Retinal pigment epithelial cell (primary cell): Measurements from ENCODE around the gene PELI2.
A peak's percentile ranks its signal among the peaks of the same experiment; 100 is the strongest.

Experiments
- DNase-seq: peaks from one replicate; pipeline ENCODE4 v3.0.0-alpha.2; 2010; ENCODE audit warnings: low read depth
- H3K4me3 ChIP-seq: 2 replicates; pipeline ENCODE4 v1.5.1; 2011; ENCODE audit warnings: mild to moderate bottlenecking, low read length, control low read depth, moderate library complexity
- CTCF ChIP-seq: conservative IDR thresholded peaks from 2 replicates; pipeline ENCODE4 v1.5.1; 2011; ENCODE audit warnings: low read depth, low read length, control low read depth, inconsistent platforms

PELI2 gene

GRCh38 chr14:56187736-56188135, 69.5 kb downstream of the PELI2 start:
- TF ChIP-seq CTCF, result no peak
- no peak overlapping the region for H3K4me3 ChIP-seq
- DNase-seq, result no peak

GRCh38 chr14:56189307-56189706, 71.1 kb downstream of the PELI2 start:
- H3K4me3 ChIP-seq, result no peak overlapping the region
- TF ChIP-seq CTCF, result no peak
- DNase-seq, result peak; percentile 86

- no peak for DNase-seq
- TF ChIP-seq CTCF, result no peak
- no peak overlapping the region for H3K4me3 ChIP-seq
Observed at GRCh38 chr14:56193347-56193746, 75.1 kb downstream of the PELI2 start.

- no peak for TF ChIP-seq CTCF
- H3K4me3 ChIP-seq, result no peak overlapping the region
- DNase-seq, result no peak
Observed at GRCh38 chr14:56194042-56194441, 75.8 kb downstream of the PELI2 start.

GRCh38 chr14:56195223-56195622, 77.0 kb downstream of the PELI2 start:
- DNase-seq, result no peak
- no peak for TF ChIP-seq CTCF
- no peak overlapping the region for H3K4me3 ChIP-seq

- TF ChIP-seq CTCF, result no peak
- no peak overlapping the region for H3K4me3 ChIP-seq
Observed at GRCh38 chr14:56195704-56196103, 77.5 kb downstream of the PELI2 start.

GRCh38 chr14:56196274-56196673, 78.1 kb downstream of the PELI2 start:
- TF ChIP-seq CTCF, result no peak
- no peak overlapping the region for H3K4me3 ChIP-seq
- no peak for DNase-seq

More at GRCh38 chr14:56195704-56196103, 77.5 kb downstream of the PELI2 start:
- DNase-seq, result no peak
